Activated naive CD4-positive, alpha-beta T cell (primary cell): ENCODE measurements around the gene BCL10.

Experiments
- DNase-seq, 4 experiments: peaks; one replicate each; lab custom pipeline; 2025; lab: John Stamatoyannopoulos, UW

Gene BCL10

DNA sequence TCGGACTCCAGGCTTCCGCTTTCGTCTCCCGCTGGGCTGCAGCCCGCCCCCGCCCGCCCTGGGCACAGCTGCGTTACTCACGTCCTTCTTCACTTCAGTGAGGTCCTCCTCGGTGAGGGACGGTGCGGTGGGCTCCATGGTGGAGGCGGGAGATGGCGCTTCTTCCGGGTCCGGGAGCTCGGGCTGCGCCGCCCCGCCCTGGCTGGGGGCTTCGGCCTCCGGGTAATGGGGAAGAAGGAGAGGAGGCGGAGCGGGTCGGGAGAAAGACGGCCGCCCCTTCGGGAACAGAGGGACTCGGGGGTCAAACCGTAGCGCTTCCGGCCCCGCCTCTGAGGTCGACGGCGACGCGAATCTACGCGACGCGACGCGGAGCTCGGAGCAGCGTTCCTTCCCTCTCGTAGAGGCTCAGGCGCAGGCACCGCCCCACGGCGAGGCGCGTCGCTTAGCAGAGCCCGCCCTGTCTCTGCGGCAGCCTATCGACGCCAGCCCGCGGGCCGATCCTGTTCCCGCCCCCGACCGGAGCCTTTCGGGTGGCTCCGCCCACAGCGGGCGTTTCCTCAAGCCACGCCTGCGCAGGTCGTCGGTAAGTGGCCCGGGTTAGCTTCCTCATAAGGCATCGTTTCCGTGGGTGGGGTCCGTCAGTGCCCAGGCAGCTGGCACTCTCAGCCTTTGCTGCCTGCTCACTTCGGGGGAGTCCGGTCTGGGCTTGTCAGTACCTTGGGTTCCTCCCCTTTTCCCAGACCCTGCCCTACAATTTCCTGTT is at the start of gene BCL10:
TSS of gene BCL10 (minus strand) at position 418 of the 763 bp plus-strand sequence. CDS start at position 138, 280 bp downstream.
- peak; percentile 84 to 97 (median 94) for DNase-seq

DNA sequence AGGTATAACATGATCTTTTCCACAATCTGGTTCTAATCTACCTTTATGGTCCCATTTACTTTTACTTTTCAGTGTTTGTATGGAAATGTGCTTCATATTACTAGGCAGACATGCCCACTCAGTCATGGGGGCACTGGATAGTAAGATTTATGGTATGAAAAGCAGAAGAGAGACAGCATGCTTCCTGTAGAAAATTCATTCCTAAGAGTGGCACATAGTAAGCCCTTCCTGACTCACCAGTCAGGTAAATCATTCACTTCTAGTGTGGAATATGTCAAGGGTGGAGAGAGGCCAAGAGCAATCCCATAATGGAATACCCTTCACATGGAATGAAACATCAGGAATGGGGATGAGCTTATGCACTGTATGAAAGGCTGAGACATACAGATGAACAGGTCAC is 49.5 kb upstream of the BCL10 start:
- no peak for DNase-seq

DNA sequence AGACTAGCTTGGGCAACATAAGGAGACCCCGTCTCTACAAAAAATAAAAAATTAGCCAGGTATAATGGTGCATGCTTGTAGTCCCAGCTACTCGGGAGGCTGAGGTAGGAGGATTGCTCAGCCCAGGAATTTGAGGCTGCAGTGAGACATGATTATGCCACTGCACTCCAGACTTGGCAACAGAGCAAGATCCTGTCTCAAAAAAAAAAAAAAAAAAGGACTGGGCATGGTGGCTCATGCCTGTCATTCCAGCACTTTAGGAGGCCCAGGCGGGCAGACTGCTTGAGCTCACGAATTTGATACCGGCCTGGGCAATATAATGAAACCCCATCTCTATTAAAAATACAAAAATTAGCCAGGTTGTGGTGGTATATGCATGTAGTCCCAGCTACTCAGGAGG is 47.3 kb upstream of the BCL10 start:
- DNase-seq = no peak

DNA sequence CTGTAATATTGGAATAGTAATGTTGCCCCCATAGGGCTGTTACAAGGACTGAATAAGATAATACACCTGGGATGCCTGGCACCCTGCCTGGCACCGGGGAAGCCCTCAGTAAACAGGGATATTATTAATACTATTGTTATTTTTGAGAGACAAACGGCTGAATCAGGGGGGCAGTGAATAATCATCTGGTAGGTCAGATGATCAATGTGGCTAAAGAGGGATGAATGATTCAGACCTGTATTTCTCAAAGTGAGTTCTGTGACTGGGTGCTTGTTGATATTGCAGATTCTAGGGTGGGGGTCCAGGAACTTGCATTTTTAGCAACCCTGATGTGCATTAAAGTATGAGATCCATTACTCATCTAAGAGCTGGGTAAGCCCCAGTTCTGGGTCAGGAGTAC is 46.2 kb upstream of the BCL10 start:
- DNase-seq = no peak

DNA sequence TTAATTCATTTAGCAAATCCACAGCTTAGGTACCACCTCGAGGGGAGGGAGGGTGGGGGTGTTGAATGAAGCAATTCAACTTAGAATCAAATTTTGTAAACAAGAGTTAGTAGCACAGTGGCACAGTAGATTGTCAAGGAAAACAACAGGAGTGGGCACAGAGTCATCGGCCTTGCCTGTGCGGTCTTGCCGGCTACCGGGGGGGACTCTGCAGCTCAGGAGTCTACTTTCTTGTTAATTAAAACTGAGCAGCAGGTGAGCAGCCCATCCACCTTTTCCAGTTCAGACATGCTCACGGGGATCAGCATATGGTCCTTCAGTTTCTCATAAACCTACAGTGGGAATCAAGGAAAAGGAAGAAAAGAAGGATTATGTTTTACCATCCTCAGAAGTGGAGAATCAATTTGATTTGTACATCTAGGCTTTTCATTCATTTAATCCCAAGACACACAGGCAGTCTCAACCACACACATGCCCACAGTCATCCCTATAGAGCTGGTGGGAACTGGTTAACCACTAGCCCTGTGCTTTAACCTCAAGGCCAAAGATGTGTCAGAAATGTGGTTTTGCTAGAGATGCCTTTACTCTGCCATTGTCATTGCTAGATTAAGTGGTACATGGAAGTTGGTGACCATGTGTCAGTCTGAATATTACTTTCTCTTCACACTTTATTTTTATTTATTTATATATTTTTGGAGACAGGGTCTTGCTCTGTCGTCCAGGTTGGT is 45.0 kb upstream of the BCL10 start:
- no peak for DNase-seq

GRCh38 chr1:85320371-85321131 is 44.1 kb upstream of the BCL10 start:
- DNase-seq = no peak

DNA sequence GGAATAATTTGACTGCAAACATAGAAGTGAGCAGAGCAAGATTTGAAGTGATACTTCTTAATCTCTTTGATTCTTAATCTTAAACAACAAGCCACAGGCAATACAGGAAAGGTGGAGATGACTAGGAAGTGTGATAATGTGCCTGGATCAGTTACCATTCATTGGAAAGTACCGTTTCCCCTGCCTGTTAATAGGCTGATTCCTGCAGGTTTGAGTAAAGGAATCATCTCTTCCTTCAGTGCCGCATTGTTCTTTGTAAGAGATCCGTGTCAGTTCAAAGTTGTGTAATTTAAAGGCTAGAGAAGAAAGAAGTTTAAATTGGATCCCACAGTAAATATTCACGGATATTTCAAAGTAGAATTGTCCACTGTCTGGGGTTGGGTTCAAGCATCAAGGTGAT is 43.5 kb upstream of the BCL10 start:
- no peak for DNase-seq

DNA sequence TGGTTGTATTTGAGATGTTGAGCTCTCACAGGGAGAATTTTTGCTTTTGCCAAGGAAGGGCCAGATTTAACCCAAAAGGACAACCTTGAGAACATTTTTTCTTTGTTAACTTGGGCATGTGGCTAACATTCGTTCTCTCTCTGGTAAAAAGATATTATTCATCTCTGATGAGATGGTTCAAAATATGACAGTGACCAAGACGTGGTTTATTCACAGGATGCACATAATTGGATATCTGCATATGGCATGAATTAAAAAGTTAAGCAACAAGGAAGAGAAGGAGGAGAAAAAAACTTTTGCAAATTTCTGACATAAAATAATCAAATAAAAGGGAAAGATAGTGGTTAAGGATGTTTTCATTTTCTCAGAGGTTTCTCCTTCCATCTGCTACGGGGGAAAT is 43.1 kb upstream of the BCL10 start:
- no peak for DNase-seq

DNA sequence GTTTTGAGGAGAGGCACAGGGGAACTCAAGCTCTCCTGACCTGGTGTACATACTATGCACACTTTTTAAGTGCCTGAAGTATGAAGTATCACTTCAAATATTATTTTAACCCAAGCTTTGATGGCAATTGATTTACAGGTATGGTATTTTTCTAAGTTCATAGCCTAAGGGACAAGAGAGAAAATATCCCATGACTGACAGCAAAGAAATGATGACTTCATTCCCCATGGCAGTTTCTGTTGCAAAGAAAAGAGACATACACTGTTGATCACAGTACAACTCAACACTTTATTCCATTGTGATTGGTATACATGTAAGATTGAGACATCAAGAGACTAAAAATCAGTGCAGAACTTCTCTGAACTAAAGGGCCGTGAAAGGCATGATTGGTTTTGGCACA is 41.8 kb upstream of the BCL10 start:
- no peak for DNase-seq

- no peak for DNase-seq
Measured at GRCh38 chr1:85317560-85317959, 41.1 kb upstream of the BCL10 start.

DNA sequence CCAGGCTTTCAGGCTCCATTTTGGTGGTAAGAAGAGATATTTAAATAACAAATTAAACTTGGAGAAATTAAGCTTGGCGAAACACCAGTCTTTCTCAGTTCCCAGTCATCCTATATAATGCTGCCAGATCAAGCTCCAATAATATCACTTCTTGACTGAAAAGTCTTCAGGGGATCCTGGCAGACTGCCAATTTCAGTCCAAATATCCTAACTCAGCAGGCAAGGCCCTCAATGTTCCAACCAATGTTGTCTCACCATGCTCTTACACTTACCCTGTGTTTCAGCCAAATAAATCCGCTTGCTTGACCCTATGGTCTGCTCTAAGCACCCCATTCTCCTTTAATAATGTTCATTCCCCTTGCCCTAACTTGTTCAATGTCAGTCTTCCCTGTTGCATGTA is 39.9 kb upstream of the BCL10 start:
- no peak for DNase-seq

- DNase-seq = no peak
Measured at GRCh38 chr1:85315789-85316188, 39.4 kb upstream of the BCL10 start.

DNA sequence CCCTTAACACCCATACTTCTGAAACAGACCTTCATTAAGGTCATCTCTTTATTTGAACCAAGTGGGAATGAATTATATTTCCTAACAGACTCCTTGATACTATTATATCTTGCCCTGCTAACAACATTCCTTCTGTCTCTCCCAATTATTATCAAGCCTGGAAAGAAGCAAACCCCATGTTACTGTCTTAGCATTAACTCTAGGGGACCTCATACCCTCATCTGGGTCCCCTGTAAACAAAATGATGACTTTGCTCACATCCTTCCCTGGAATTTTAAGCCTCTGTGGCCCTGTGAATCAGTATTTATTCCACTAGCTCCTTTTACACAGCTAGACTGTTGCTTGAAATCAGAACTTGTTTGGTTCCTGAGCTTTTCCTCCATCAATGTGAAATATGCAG is 38.3 kb upstream of the BCL10 start:
- no peak for DNase-seq

GRCh38 chr1:85313888-85314696 is 37.7 kb upstream of the BCL10 start:
- no peak for DNase-seq

- DNase-seq = no peak
Measured at GRCh38 chr1:85311818-85312217, 35.4 kb upstream of the BCL10 start.

GRCh38 chr1:85308833-85309350 is 32.5 kb upstream of the BCL10 start:
- no peak for DNase-seq

GRCh38 chr1:85307987-85308832 is 31.8 kb upstream of the BCL10 start:
- peak in 3 of 4 experiments; percentile 3 to 43 (median 25) for DNase-seq

DNA sequence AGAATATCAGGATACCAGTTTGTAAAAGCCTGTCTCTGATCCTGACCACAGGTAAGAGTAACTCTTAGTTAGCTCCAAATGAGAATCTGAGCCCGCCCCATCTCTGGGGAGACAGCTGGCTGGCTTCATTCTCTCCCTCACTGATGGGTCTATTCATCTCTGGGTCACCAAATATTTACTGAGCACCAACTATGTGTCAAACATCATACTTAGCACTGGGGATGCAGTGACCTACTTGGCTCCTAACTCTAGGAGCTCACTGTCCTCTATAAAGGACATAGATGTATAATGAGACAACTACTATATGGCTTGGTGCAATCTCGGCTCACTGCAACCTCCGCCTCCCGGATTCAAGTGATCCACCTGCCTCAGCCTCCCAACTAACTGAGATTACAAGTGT is 29.8 kb upstream of the BCL10 start:
- no peak for DNase-seq

DNA sequence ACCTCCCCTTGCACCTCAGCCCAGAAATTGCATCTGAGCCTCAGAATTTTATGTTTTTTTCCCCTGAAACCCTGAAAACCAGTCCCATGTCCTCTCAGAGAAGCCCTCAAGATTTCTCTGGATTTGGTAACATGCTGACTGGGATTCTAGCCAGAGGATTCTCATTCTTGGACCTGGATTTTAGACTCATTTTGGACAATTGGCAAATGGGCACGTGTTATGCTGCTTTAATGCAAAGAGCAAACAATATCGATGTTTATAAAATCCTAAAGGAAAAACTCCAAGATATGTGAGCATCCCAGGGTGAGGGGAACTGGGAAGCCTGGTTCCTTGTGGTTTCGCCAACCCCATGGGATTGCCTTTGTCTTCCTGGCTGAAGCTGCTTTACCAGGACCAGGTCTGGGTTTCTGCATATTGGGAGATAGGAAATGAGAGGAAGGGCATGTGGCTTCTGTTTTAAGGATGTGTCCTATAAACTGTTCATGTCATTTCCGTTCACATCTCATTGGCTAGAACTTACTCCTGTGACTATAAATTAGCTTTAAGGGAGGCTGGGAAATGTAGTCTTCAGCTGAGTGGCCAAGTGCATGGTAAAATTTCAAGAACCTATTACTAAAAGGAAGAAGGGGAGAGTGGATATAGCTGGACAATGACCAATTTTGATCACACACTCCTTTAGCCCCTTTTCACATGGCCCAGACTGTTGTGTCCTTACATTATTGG is 27.2 kb upstream of the BCL10 start:
- DNase-seq = no peak

DNA sequence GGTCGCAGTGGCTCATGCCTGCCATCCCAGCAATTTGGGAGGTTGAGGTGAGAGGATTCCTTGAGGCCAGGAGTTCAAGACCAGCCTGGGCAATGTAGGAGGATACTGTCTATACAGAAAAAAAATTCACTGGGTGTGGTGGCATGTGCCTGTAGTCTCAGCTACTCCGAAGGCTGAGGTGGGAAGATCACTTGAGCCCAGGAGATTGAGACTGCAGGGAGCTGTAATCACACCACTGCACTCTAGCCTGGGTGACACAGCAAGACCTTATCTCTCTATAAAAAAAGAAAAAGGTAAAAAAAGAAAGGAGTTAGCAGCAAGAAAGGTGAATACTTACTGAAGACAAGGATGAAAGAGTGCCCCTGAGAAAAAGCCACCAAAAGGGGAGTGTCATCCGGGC is 23.7 kb upstream of the BCL10 start:
- no peak for DNase-seq
